GM12872 (cell line): Measurements from ENCODE around the gene MEOX2.

Experiments used
- CTCF ChIP-seq: IDR thresholded peaks from 3 replicates; pipeline ENCODE4 v1.5.1; 2011; ENCODE audit warnings: low read depth, mild to moderate bottlenecking, low read length, moderate library complexity; ENCODE audit not compliant: insufficient read depth

MEOX2 gene

DNA sequence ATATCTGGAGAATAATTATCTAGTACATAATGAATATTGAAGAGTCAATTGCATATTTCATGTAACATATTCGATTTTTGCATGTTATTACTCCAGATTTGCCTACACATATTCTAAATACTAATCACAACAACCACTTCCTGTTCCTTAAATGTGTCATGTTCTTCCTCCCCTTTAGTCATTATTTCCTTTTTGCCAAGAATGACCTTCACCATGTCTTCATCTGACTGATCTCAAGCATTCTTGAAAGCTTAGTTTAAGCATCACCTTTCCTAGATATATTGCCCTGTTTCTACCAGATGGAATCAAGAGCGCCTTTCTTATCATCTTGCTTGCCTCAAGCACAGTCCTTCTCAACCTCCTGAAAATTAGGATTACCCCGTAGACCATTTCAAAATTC lies 23.5 kb upstream of the MEOX2 start:
- no peak for TF ChIP-seq CTCF

- no peak for TF ChIP-seq CTCF
Measured at GRCh38 chr7:15707570-15707969, 21.1 kb upstream of the MEOX2 start.

DNA sequence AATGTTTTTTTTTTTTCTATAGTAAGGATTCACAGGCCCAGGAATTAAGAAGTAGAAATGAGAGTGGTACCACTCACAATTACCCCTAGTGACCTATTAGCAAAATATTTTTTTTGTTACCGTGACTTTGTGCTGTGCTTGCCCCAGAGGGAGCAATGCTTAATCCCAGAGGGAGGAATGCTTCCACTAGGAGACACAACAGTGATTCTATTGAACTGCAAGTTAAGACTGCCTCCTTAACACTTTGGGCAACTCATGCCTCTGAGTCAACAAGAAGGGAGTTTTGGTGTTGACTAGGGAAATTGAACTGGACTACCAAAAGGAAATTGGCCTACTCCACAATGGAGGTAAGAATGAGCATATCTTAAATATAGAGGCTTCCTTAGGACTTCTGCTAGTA lies 17.2 kb upstream of the MEOX2 start:
- TF ChIP-seq CTCF = no peak

DNA sequence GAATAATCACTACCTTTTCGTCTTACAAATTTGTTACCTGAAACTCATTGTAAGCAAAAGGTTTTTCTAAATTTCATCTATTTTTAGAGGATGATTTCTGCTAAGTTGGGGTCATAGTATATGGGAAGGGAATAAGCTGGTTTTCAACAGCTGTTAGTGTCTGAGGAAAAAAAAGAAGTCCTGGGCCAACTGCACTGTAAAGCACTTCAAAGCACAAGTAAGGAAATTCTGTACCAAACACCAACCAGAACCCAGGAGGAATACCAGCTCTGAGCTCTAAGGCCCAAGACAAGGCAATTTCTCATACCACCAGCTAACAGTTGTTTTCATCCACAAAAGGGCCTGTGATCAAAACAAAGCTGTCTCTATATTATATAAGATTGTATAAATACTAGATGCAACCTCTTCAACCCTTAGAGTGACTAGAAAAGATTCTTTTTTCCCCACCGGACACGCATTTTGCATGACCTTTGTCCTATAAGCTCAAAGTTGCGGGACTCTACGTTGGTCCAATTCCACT lies 6.1 kb upstream of the MEOX2 start:
- no peak for TF ChIP-seq CTCF

- TF ChIP-seq CTCF = no peak
Measured at GRCh38 chr7:15688911-15689310, 2.4 kb upstream of the MEOX2 start.

DNA sequence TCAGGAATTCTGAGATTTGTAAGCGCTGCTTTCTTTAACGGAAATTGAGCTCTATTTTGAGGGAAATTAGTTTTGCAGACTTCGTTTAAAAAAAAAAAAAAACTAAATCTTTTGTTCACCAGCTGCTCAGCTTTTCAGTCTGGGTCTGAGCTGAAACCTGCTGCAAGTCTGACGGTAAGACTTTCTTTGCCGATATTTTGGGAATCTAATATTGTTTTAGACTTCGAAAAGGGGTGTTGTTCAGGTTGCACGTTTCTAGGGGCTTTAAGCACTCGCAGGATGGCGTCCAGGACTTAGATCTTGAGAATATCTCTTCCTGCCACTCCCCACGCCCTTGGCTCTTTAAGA lies 1.8 kb upstream of the MEOX2 start:
- TF ChIP-seq CTCF = no peak

- no peak for TF ChIP-seq CTCF
Measured at GRCh38 chr7:15687546-15688278, 1.2 kb upstream of the MEOX2 start.
